ENCODE results near the gene SHH.

The SHH gene

GRCh38 chr7:155811895-155812761, at the start of gene SHH:
Gene SHH, minus strand, starts transcription at chr7:155812463. Its CDS starts 341 bp downstream, at chr7:155812122.
- DNase-seq = no peak
- no peak for ATAC-seq

DNA sequence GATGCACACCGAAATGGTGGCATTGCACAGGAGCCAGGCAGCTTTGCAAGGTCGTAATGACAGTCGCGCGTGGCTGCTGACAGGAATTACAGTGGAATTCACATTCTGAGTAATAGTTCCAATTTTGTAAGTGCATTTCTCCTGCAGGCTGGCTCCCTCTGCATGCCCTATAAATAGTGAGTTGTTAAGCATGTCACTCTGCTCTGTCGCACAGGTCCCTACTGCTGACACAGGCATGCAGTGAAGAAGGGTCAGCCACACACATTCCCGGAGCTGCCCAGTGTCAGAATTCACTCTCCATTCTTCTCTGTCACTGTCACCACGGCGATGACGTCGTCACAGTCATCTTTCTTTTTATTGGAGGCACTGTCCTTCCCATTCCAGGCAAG, 49.2 kb upstream of the SHH start:
- ATAC-seq = no peak
- DNase-seq = no peak

DNA sequence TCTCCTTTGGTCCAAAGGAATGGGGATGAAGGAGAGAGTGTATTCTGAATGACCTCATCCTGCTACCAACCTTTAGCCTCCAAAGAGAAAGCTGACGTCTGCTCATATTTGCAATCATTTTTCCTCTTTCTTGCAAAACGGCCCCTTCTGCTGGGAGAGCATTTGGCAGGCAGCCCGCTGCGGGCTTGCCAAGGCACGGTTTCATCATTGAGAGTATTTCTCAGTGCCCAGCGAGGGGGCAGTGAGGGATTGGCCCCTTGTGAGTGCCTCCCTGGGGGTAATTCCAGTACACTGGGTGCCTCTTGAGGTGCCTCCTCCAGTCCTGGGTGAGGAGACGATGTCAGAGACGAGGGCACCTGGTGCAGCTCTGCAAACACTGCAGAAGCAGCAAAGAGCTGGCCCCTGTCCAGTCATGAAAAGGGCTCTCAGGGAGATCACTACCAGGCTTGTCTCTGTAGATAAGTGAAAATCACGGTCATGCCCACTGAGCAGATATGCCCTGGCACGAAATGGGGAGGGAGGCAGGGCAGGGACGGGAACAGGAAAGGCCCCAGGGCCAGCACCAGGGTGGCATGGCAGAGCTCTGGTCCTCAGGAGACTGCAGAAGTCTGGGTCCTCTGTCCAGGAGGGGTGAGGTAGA, 48.7 kb upstream of the SHH start:
- ATAC-seq (no peak), DNase-seq (no peak)

DNA sequence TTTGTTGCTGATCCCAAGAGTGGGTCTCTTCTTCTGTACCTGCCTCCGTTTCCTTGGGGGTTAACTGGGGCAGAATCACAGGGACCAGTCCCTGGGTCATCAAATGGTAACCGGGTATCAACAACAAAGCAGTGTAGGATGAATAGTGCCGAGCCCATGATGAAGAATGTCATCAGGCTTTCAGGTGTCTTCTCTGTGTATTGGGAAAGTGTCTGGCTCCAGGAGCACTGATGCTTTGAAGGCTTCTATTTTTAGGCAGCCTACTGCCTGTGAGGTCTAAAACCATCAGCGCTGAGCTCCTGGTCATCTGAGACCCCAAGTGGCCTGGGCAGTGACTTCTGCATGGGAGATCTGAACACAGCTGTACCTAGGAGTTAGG, 48.2 kb upstream of the SHH start:
- no peak for DNase-seq
- ATAC-seq = no peak

DNA sequence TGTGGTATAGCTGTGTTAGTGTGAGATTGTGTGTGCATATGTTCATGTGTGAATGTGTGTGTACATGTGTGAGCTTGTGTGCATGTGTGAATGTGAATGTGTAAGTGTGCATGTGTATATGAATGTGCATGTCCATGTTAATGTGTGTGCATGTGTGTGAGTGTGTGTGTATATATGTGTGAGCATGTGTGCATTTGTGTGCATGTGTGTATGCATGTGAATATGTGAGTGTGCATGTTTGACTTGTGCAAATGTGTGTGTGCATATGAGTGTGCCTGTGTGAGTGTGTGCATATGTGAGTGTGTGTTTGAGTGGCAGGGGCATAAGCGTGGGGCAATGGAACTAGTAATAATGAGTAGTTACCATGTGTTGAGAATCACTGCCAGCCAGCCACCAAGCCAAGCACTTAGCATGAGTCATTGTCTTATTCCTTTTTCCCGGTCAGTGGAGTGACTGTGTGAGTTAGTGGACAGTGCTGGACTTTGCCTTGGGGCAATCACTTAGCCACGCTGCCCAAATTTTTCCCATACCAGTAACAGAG, 46.3 kb upstream of the SHH start:
- DNase-seq = no peak
- ATAC-seq = no peak

DNA sequence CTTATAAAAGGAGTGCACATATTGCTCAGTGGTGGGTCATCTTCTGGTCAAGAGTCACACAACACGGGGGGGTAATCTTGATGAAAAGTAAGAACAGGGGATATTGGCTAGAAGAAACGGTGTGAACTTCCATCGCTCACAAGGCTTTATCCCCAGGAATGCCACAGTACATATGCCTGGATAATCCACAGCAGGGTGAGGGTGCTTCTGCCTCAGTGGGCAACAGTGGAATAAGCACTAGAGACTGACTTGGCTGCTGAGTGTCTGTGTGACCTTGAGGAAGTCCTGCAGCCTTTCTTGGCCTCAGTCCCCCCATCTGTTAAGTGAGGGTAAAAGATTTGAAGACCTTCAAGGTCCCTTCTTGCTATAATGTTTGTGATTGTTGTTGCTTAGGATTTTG, 44.9 kb upstream of the SHH start:
- no peak for DNase-seq
- ATAC-seq = no peak

DNA sequence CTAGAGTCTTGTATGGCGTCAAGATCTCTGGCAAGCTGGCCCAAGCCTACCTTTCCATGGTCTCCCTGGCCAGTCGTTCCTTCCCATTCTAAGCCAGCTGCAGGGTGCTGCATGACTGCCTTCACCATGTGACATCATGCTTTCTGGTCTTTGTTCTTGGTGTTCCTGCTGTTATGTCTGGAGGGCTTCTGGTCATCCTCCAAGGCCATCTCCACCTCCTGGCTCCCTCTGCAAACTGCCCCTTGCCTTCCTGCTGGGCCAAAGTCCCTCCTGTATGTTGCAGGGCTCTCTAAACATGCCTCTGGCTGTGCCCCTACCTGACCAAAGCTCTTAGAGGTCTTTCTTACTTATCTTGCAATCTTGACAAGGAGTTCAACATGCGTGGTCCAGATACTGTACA, 44.4 kb upstream of the SHH start:
- no peak for DNase-seq
- no peak for ATAC-seq

DNA sequence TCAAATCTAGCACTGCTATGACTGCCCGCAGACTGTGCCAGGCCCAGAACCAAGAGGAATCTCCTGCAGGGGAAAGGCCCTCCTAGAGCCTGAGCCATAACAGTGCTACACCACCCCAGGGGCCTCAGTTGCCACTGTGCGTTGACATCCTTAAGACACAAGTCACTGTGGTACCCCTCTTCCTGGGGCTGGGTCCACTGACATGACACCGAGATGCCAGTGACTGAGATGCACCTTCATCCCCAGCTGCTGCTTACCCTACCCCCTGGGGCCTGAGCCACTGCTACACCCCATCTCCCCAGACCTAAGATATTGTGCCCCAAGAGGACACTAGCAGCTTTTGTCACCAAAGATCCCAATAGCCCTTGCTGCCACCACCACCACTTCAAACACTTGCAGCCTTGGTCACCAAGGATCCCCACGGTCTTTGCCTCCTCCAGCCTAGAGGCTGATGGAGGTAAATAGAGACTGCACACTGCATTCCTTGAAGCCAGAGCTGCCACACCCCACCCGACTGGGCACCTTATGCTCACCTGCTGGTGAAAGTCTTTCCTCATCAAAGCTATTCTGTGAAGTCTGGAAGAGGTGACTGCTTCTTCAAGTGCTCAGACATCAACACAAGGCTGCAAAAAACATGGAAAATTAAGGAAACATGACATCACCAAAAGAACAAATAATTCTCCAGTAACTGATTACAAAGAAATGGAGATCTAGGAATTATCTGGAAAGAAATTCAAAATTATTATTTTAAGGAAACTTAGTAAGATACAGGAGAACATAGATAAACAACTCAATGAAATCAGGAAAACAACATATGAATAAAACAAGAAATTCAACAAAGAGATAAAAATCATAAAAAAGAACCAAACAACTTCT, 40.4 kb upstream of the SHH start:
- no peak for ATAC-seq
- DNase-seq = no peak

GRCh38 chr7:155851892-155852291, 39.6 kb upstream of the SHH start:
- DNase-seq (no peak), ATAC-seq (no peak)

DNA sequence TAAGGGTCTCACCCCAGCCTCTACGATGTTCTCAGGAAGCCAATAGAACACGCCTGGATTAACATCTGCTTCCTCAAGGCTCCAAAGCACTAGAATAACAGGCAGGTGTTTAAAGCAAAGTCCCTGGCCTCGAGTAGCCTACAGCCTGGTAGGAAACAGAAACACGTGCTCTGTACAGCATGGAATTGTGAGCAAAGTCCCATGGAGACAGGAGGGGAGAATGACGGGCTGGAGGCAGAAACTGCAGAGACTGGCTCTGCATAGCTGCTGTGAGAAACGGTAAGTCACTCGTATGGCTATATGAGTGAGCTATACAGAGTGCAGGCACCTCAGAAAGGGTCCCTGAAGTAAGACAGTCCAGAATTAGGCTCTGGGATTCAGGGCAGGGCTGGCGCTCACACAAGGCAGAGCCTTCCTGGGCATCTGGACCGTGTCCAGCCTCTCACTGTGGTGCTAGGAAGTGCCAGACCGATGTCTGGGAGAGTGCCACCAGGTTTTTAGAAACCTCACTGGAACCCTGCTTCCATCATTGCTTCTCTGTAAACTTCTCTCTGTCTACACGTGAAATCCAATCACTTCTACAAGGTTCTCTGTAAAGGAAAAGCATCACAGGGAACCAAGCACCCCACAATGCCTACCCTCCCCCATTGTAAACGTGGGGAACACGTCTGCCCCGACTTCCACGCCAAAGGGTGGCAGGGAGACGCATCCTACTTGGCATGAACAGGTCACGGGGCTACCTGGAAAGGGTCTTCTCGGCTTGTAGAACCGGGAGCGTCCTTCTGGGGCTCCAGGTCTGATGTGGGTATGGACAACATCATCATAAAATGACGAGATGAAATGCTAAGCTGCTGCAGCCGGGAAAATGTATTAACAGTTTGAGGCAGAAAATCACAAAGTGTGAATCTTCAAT, 38.8 kb upstream of the SHH start:
- DNase-seq (no peak), ATAC-seq (no peak)

DNA sequence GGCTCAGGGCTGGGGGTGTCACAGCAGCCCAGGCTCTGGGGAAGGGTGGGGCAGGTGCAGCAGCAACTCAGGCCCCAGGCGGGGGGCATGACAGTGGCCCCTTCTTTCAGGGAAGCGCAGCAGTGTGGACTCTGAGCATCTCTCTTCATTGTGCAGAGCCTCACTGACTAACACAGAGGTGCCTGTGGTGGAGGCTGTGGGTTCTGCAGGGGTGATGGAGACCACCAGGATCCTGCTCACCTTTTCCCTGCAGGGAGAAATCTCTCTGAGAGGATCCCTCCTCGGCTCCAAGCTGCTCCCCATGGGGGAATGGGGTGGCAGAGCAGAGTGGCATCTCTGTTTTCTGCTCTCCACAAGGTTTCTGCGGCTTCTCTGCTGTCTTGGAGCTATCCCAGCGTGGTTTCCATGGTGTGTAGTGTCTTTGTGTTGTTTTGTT, 37.8 kb upstream of the SHH start:
- no peak for ATAC-seq
- DNase-seq = no peak

GRCh38 chr7:155848691-155849669, 36.7 kb upstream of the SHH start:
- no peak for DNase-seq
- ATAC-seq = no peak

- no peak for DNase-seq
- ATAC-seq = no peak
Measured at GRCh38 chr7:155847821-155848435, 35.7 kb upstream of the SHH start.

- DNase-seq (no peak), ATAC-seq (no peak)
Measured at GRCh38 chr7:155846936-155847335, 34.7 kb upstream of the SHH start.

DNA sequence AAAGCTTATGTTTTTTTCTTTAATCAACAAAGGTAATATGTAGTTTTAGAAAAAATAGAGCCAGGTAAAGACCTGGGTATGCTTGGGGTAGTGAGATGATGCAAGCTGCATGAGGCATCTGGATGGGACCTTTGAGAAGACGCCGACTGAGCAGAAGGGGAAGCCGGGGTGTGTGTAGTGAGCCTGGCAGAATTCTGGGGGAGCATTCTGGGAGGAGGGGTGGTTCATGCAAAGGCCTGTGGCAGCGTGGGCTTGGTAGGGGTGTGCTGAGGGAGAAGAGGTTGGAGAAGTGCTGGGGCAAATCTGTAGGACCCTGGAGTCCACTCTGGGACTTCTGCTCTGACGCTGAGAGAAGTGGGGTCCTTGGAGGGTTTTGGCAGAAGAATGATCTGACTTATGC, 33.9 kb upstream of the SHH start:
- no peak for DNase-seq
- ATAC-seq = no peak

- DNase-seq (no peak), ATAC-seq (no peak)
Measured at GRCh38 chr7:155845226-155845625, 33.0 kb upstream of the SHH start.

GRCh38 chr7:155844526-155844925, 32.3 kb upstream of the SHH start:
- ATAC-seq (no peak), DNase-seq (no peak)

DNA sequence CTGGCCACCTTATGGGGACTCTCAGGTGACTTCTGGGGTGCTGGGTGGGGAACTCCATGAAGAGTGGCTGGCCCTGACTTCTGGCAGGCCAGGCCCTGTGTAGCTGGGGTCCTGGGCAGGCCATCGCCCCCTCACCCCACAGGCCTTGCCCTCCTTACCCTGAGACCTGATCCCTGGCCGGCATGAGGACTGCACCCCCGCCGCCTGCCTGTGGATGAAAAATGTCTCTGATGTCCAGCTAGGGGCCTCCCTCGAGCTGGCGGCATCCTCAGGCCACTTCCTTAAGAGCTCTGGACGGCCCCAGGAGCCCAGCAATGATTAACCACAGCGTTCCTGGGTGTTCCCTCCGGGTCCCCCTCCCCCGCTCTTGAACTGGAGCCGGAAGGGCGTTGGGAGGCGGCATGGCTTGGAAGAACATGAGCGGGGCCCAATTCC, 31.8 kb upstream of the SHH start:
- ATAC-seq (no peak), DNase-seq (no peak)

DNA sequence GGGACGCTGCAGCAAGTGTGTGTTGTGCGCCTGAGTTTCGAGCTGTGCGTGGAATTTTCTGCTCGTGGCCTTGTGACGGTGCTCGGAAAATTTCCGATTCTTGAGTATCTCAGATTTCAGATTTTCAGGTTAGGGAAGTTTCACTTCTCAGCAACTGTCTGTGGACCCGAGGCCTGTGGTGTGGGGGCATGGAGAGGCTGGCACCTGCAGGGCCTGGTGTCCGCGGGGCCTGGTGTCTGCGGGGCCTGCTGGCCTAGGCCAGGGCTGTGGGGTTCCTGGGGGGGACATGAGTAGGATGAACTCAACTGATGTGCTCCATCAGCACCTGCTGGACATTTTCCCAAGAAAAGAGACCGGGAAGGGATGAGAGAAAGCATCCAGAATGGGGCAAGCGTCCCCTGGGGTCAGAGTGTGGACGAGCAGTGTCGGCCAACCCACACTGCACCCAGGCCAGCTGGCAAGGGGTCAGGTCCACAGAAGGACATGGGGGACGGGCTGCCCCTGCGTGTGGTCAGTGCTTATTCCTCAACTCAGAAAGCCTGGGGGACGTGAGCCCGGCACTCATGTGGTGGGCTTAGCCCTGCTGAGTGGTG, 31.3 kb upstream of the SHH start:
- no peak for ATAC-seq
- DNase-seq = no peak

All from stimulated activated naive CD8-positive, alpha-beta T cell treated with anti-CD3 and anti-CD28 coated beads, Interleukin-15, Interleukin-2, amounts not matched to agents 100 U/mL and 50 U/mL, for 24 hours (primary cell).